AG04449 (cell line): ENCODE measurements around the gene PPA2.

ENCODE experiments used
- CTCF ChIA-PET: fragments of 350-600 bp; formaldehyde crosslinking; extraction: SDS; loops from one replicate; lab custom pipeline; 2021; ENCODE audit warnings: antibody characterized with exemption; lab: Yijun Ruan, JAX
- POLR2A ChIA-PET: fragments of 400-600, 350-600 bp; formaldehyde crosslinking; extraction: SDS; loops from one replicate; lab custom pipeline; 2020; ENCODE audit warnings: antibody characterized with exemption, inconsistent platforms; lab: Yijun Ruan, JAX
- DNase-seq: peaks from one replicate; pipeline ENCODE4 v3.0.0-alpha.2; 2010; ENCODE audit warnings: low read depth, low spot score
- H3K4me3 ChIP-seq: 2 replicates; pipeline ENCODE4 v1.5.1; 2011; ENCODE audit warnings: low read depth, mild to moderate bottlenecking, control low read depth, low read length
- CTCF ChIP-seq: IDR thresholded peaks from one replicate; pipeline ENCODE4 v1.5.1; 2011; ENCODE audit warnings: mild to moderate bottlenecking, moderate library complexity, low read length, control low read depth, inconsistent platforms; ENCODE audit not compliant: insufficient read depth; ENCODE audit errors: missing control alignments

Gene PPA2

DNA sequence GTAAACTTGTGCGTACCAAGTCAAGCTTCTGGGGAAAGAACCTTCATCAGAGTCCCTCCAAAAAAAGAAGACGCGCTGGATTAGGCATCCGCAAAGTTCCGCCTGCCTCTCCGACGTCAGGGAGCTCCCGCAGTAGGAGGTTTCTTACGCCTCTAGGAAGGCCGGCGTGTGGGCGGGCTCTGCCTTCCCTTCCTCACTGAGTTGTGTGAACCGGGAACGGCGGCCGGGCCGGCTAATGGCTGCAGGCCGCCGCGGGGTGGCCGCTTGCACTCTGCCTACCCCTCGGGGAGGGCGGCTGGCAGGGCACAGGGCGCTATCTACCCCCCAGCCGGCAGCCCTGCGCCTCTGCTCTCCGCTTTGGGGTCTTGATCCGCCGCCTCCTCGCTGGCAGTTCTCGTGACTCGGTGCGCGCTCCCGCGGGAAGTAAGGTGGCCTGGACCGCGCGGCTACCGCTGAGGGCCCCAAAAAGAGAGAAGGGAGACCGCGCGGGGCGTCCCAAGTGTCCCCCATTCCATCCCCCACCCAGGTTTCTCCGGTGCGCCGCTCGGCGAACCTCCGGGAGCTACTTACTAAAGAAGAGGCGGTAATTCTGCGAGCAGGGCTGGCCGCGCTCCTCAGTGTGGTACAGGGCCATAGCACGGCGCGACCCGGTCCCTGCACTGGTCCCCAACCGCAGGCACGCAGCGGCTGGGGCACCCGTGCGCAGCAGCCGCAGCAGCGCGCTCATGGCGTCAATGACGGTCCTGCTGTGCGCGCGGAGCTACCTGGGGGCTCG is at the start of gene PPA2:
Gene PPA2, minus strand, starts transcription at position 739 of the 775 bp plus-strand sequence. Its CDS starts 12 bp downstream, at position 727.
- ChIA-PET CTCF (interaction anchor here (0.7 to 3.6 kb wide), 39 partner anchors 9 to 614 kb away, joined by 3 to 33 read pairs (median 5); partner anchors contain the start of gene TET2), POLR2A (interaction anchor here (0.8 to 1.5 kb wide), 3 partner anchors 9 to 326 kb away, joined by 3 to 12 read pairs (median 3); partner anchors contain the start of gene TET2)
- DNase-seq = peak; percentile 55
- no peak for TF ChIP-seq CTCF
- peak within 1 kb of the TSS; percentile 90 for H3K4me3 ChIP-seq

- DNase-seq = peak; percentile 2
- POLR2A ChIA-PET = no interaction called here
- peak; percentile 67 for TF ChIP-seq CTCF
- CTCF ChIA-PET = interaction anchor here (0.5 to 1.7 kb wide), 14 partner anchors 11 to 682 kb away, joined by 3 to 7 read pairs (median 4); no protein-coding TSS in a partner anchor
- no peak overlapping the region for H3K4me3 ChIP-seq
Observed at GRCh38 chr4:105520819-105521790, 47.2 kb upstream of the PPA2 start.

GRCh38 chr4:105510245-105510644 is 36.4 kb upstream of the PPA2 start:
- POLR2A ChIA-PET = no interaction called here
- no peak overlapping the region for H3K4me3 ChIP-seq
- DNase-seq = no peak
- CTCF ChIA-PET = no interaction called here
- TF ChIP-seq CTCF = no peak

DNA sequence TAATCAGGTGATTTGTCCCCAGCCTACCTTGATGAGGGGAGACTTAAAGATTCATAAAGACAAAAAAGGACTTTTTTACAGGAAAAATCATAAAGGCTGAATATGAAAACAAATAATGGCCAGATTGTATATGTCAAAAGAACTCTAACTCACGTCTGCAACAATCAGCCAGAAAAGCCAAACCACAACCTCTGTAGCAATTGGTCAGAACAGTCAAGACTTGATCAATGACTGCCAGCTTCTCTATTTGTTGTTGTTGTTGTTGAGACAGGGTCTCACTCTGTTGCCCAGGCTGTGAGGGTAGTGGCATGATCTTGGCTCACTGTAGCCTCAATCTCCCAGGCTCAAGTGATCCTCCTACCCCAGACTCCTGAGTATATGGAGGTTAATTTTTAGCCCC is 35.9 kb upstream of the PPA2 start:
- no peak for TF ChIP-seq CTCF
- CTCF ChIA-PET = no interaction called here
- POLR2A ChIA-PET = no interaction called here
- H3K4me3 ChIP-seq = no peak overlapping the region
- no peak for DNase-seq

DNA sequence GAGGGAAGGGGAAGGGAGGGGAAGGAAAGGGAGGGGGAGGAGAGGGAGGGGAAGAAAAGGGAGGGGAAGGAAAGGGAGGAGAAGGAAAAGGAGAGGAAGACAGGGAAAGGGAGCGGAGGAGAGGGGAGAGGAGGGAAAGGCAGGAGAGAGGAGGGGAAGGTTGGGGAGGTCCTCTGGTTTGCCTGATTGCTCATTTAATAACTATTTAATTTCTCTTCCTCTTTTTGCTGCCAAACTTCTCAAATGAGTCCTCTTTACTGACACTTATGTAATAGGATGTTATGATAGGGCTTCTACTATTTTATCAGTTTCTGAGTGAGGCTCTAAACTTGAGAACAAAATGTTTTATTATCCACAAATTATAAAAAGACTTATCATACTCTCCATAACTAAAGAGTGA is 35.4 kb upstream of the PPA2 start:
- DNase-seq = no peak
- CTCF ChIA-PET = no interaction called here
- no peak for TF ChIP-seq CTCF
- POLR2A ChIA-PET = no interaction called here
- H3K4me3 ChIP-seq = no peak overlapping the region
